Measurements from ENCODE around the gene RPL28. TPM values are rescaled to one million over a fixed set of nuclear protein-coding genes. Genes with fewer than 3 reads are reported as not detected.

Gene RPL28
- total RNA-seq, 1 donor, result 829 TPM

GRCh38 chr19:55362174-55362989 lies 23.4 kb upstream of the RPL28 start:
- TF ChIP-seq CTCF (IDR thresholded peaks at IDR 0.05; ENCODE audit: insufficient read depth, low read length), result no peak
- no peak for DNase-seq (ENCODE audit: low read depth)

GRCh38 chr19:55362990-55363716 lies 22.6 kb upstream of the RPL28 start, which contains the start of gene GARIN5B:
TSS of gene GARIN5B (minus strand) at chr19:55363260. CDS start at chr19:55363066, 194 bp downstream.
- TF ChIP-seq CTCF (IDR thresholded peaks at IDR 0.05; ENCODE audit: insufficient read depth, low read length), result no peak
- no peak within 1 kb of the TSS for H3K4me3 ChIP-seq (ENCODE audit: low read depth, low read length)
- no peak for DNase-seq (ENCODE audit: low read depth)

More at GRCh38 chr19:55362174-55362989, 23.4 kb upstream of the RPL28 start:
- no peak overlapping the region for H3K4me3 ChIP-seq (ENCODE audit: low read depth, low read length)

- DNase-seq (ENCODE audit: low read depth), result no peak
- no peak for TF ChIP-seq CTCF (IDR thresholded peaks at IDR 0.05; ENCODE audit: insufficient read depth, low read length)
- H3K4me3 ChIP-seq (ENCODE audit: low read depth, low read length), result no peak overlapping the region
Observed at GRCh38 chr19:55365245-55365644, 20.5 kb upstream of the RPL28 start.

- no peak for TF ChIP-seq CTCF (IDR thresholded peaks at IDR 0.05; ENCODE audit: insufficient read depth, low read length)
- no peak for DNase-seq (ENCODE audit: low read depth)
- no peak overlapping the region for H3K4me3 ChIP-seq (ENCODE audit: low read depth, low read length)
Observed at GRCh38 chr19:55365964-55366363, 19.8 kb upstream of the RPL28 start.

GRCh38 chr19:55366790-55367189 lies 18.9 kb upstream of the RPL28 start:
- H3K4me3 ChIP-seq (ENCODE audit: low read depth, low read length), result no peak overlapping the region
- no peak for TF ChIP-seq CTCF (IDR thresholded peaks at IDR 0.05; ENCODE audit: insufficient read depth, low read length)
- DNase-seq (ENCODE audit: low read depth), result no peak

- no peak for DNase-seq (ENCODE audit: low read depth)
- TF ChIP-seq CTCF (IDR thresholded peaks at IDR 0.05; ENCODE audit: insufficient read depth, low read length), result no peak
- no peak overlapping the region for H3K4me3 ChIP-seq (ENCODE audit: low read depth, low read length)
Observed at GRCh38 chr19:55368106-55368505, 17.6 kb upstream of the RPL28 start.
